GM18517 (cell line): ENCODE results near the gene COL7A1.

Experiments
- ATAC-seq: cut with Tn5 transposase; IDR thresholded peaks from one replicate; pipeline ENCODE4 v1.9.1; 2021; ENCODE audit warnings: mild to moderate bottlenecking, moderate library complexity; ENCODE audit not compliant: unreplicated experiment

COL7A1 gene

GRCh38 chr3:48595075-48595525 lies at the start of gene COL7A1:
COL7A1 (minus strand) TSS chr3:48595329; CDS start chr3:48595159, 170 bp downstream.
- no peak for ATAC-seq

- no peak for ATAC-seq
Observed at GRCh38 chr3:48642605-48643004, 47.5 kb upstream of the COL7A1 start.

- ATAC-seq = no peak
Observed at GRCh38 chr3:48641396-48641795, 46.3 kb upstream of the COL7A1 start.

- no peak for ATAC-seq
Observed at GRCh38 chr3:48639944-48640606, 44.9 kb upstream of the COL7A1 start.

- no peak for ATAC-seq
Observed at GRCh38 chr3:48637305-48637704, 42.2 kb upstream of the COL7A1 start.

- no peak for ATAC-seq
Observed at GRCh38 chr3:48636149-48636655, 41.1 kb upstream of the COL7A1 start.

GRCh38 chr3:48635222-48636021 lies 40.3 kb upstream of the COL7A1 start, which contains the start of gene SLC26A6:
SLC26A6 (minus strand) TSS chr3:48635461; CDS start chr3:48635393, 68 bp downstream.
- ATAC-seq = peak; percentile 84

GRCh38 chr3:48634661-48635221 lies 39.6 kb upstream of the COL7A1 start:
- ATAC-seq = peak; percentile 22

GRCh38 chr3:48633743-48634142 lies 38.6 kb upstream of the COL7A1 start:
- ATAC-seq = no peak

- no peak for ATAC-seq
Observed at GRCh38 chr3:48633256-48633655, 38.1 kb upstream of the COL7A1 start.

GRCh38 chr3:48631516-48632448 lies 36.7 kb upstream of the COL7A1 start:
- no peak for ATAC-seq

- no peak for ATAC-seq
Observed at GRCh38 chr3:48630833-48631232, 35.7 kb upstream of the COL7A1 start.

GRCh38 chr3:48630407-48630806 lies 35.3 kb upstream of the COL7A1 start:
- no peak for ATAC-seq

GRCh38 chr3:48629894-48630293 lies 34.8 kb upstream of the COL7A1 start:
- ATAC-seq = no peak

GRCh38 chr3:48628277-48629017 lies 33.3 kb upstream of the COL7A1 start:
- no peak for ATAC-seq

GRCh38 chr3:48625600-48625999 lies 30.5 kb upstream of the COL7A1 start:
- ATAC-seq = no peak

GRCh38 chr3:48624767-48625166 lies 29.6 kb upstream of the COL7A1 start:
- no peak for ATAC-seq

- ATAC-seq = no peak
Observed at GRCh38 chr3:48623851-48624547, 28.9 kb upstream of the COL7A1 start.

- no peak for ATAC-seq
Observed at GRCh38 chr3:48621461-48621869, 26.3 kb upstream of the COL7A1 start, which contains the start of gene TMEM89. TMEM89 (minus strand) TSS chr3:48621769; CDS start chr3:48621756, 13 bp downstream.
